K562 (cell line): ENCODE data around the gene PRSS27. TPM values are rescaled to one million over a fixed set of nuclear protein-coding genes. Genes with fewer than 3 reads are reported as not detected.

Source experiments
- ARHGAP35 ChIP-seq: fragments of 450-650 bp; IDR thresholded peaks from 2 replicates; pipeline ENCODE4 v1.6.1; 2018; ENCODE audit not compliant: partially characterized antibody
- ATF6 ChIP-seq: sonication (generic); formaldehyde crosslinking; IDR thresholded peaks from 2 replicates; pipeline ENCODE4 v1.4.0; 2020; ENCODE audit warnings: mild to moderate bottlenecking, missing genetic modification reagents
- BRD9 ChIP-seq: fragments of 450-650 bp; IDR thresholded peaks from 2 replicates; pipeline ENCODE4 v1.6.1; 2018; ENCODE audit warnings: low read depth; ENCODE audit not compliant: partially characterized antibody
- CXXC5 ChIP-seq: fragments of 250-450 bp; sonication (Bioruptor Pico); IDR thresholded peaks from 2 replicates; pipeline ENCODE4 v1.8.0; 2022; ENCODE audit warnings: inconsistent platforms, mild to moderate bottlenecking, moderate library complexity
- KAT2B ChIP-seq: IDR thresholded peaks from one replicate; pipeline ENCODE4 v1.6.1; 2012; ENCODE audit warnings: low read depth, mild to moderate bottlenecking, control low read depth, inconsistent platforms, low read length, moderate library complexity
- MTA3 ChIP-seq: fragments of 450-650 bp; formaldehyde crosslinking; IDR thresholded peaks from 2 replicates; pipeline ENCODE4 v1.6.1; 2017; ENCODE audit warnings: mild to moderate bottlenecking, borderline replicate concordance
- PPARD ChIP-seq: fragments of 250-450 bp; sonication (Bioruptor Pico); IDR thresholded peaks from 2 replicates; pipeline ENCODE4 v1.8.0; 2022; ENCODE audit warnings: inconsistent platforms, mild to moderate bottlenecking, moderate library complexity
- STAT6 ChIP-seq: sonication (generic); formaldehyde crosslinking; IDR thresholded peaks from 2 replicates; pipeline ENCODE4 v1.8.1; 2023; ENCODE audit warnings: mild to moderate bottlenecking, missing genetic modification reagents
- ZC3H11A ChIP-seq: IDR thresholded peaks from 2 replicates; pipeline ENCODE4 v1.6.1; 2012; ENCODE audit warnings: low read depth, low read length, improper control_type of control experiment
- polyA plus RNA-seq, 8 experiments: library from polyadenylated mRNA; depleted of rRNA in 4 of 8; stranded (reverse) in 5 of 8; unstranded in 3 of 8; fragments of >200 nt; fragmentation: Nextera tagmentation in 2 of 8; fragmentation: Illumina TruSeq in 1 of 8; extraction: Ambion mirVana in 2 of 8; extraction: Trizol in 1 of 8; gene quantifications; 2 replicates each; pipeline versions ENCODE4 v1.2.1 to v1.2.3, GENCODE V29; 2011 to 2014; ENCODE audit warnings: inconsistent platforms in 1 of 8, missing spikeins in 1 of 8
- total RNA-seq, 7 experiments: library from RNA; depleted of rRNA in 6 of 7; stranded (reverse); fragments of >200 nt in 6 of 7; fragmentation: Illumina TruSeq in 2 of 7; extraction: Trizol in 2 of 7; gene quantifications; 2 replicates each; pipeline versions ENCODE4 v1.2.1 to v1.2.3, GENCODE V29; 2011 to 2021; ENCODE audit warnings: low replicate concordance in 1 of 7
- TF ChIP-seq, protein P1 (sequence below): fragments of 250-450 bp; sonication (Bioruptor Pico); IDR thresholded peaks from 2 replicates; pipeline ENCODE4 v1.4.0; 2020; ENCODE audit warnings: mild to moderate bottlenecking, moderate library complexity
- TF ChIP-seq, protein P2 (sequence below): fragments of 450-650 bp; formaldehyde crosslinking; IDR thresholded peaks from 2 replicates; pipeline ENCODE4 v1.4.0; 2020; ENCODE audit warnings: mild to moderate bottlenecking, moderate library complexity
- TF ChIP-seq, protein P3 (sequence below): fragments of 200-400 bp; formaldehyde crosslinking; IDR thresholded peaks from 2 replicates; pipeline ENCODE4 v1.6.1; 2017; ENCODE audit warnings: mild to moderate bottlenecking, low read depth, low read length, moderate library complexity

The PRSS27 gene
- total and polyA plus RNA-seq, 9 of the 15 experiments (the other 6 are each of a cell fraction or from before 2014, with no cell fraction given): 0.09 to 0.20 (median 0.17) TPM; not detected in 5

DNA sequence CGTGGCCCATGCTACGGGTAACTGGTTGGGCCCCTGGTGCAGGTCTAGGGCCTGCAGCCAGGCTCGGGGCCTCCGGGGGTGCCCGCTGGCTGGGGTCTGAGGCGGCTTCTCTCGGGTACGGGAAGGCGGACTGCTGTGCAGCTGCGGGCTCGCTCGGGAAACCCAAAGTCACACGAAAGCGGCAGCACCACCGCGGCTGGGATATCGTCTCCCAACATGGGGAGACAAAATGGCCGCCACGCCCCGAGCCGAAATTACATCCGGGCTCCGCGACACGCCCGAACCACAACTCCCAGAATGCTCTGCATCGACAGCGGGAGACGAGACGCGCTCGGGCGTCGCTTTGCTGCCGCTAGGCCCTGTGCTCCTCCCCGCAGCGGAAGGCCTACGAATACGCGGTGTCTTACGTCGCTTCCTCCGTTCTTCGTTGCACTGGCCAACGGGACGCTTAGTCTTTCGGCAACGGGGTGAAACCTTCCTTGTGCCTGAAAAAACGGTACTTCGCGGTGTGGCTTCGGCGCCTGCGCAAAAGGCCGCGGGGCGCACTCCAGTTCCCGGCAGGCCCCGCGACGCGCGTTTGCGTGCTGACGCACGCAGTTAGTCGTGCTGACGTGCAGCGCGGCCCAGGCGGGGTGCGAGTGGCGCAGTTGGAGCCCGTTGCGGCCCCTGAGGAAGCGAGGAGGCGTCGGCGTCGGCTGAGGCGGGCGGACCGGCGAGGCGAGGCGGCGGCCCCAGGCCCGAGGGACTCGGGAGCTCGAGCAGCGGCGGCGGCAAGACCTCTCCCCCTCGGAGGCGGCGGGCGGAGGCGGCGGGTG is 32.2 kb upstream of the PRSS27 start, which contains the start of gene SRRM2 (continued):
- peak; percentile 51 for TF ChIP-seq MTA3
- TF ChIP-seq, protein P1, sequence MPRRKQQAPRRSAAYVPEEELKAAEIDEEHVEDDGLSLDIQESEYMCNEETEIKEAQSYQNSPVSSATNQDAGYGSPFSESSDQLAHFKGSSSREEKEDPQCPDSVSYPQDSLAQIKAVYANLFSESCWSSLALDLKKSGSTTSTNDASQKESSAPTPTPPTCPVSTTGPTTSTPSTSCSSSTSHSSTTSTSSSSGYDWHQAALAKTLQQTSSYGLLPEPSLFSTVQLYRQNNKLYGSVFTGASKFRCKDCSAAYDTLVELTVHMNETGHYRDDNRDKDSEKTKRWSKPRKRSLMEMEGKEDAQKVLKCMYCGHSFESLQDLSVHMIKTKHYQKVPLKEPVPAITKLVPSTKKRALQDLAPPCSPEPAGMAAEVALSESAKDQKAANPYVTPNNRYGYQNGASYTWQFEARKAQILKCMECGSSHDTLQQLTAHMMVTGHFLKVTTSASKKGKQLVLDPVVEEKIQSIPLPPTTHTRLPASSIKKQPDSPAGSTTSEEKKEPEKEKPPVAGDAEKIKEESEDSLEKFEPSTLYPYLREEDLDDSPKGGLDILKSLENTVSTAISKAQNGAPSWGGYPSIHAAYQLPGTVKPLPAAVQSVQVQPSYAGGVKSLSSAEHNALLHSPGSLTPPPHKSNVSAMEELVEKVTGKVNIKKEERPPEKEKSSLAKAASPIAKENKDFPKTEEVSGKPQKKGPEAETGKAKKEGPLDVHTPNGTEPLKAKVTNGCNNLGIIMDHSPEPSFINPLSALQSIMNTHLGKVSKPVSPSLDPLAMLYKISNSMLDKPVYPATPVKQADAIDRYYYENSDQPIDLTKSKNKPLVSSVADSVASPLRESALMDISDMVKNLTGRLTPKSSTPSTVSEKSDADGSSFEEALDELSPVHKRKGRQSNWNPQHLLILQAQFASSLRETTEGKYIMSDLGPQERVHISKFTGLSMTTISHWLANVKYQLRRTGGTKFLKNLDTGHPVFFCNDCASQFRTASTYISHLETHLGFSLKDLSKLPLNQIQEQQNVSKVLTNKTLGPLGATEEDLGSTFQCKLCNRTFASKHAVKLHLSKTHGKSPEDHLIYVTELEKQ (CRISPR knock-in tag): no peak; the same call in 1 of the 2 replicates
- TF ChIP-seq ATF6 (CRISPR knock-in tag): no peak
- no peak for TF ChIP-seq KAT2B
- TF ChIP-seq STAT6 (CRISPR knock-in tag): peak; percentile 92
- TF ChIP-seq ZC3H11A: 0 out of 2 replicates have a peak, but pooled peaks have one; percentile 74
- TF ChIP-seq, protein P2, sequence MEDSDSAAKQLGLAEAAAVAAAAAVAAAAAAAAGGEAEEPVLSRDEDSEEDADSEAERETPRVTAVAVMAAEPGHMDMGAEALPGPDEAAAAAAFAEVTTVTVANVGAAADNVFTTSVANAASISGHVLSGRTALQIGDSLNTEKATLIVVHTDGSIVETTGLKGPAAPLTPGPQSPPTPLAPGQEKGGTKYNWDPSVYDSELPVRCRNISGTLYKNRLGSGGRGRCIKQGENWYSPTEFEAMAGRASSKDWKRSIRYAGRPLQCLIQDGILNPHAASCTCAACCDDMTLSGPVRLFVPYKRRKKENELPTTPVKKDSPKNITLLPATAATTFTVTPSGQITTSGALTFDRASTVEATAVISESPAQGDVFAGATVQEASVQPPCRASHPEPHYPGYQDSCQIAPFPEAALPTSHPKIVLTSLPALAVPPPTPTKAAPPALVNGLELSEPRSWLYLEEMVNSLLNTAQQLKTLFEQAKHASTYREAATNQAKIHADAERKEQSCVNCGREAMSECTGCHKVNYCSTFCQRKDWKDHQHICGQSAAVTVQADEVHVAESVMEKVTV (CRISPR knock-in tag): no peak
- no peak for TF ChIP-seq BRD9
- no peak for TF ChIP-seq PPARD (CRISPR knock-in tag)
- TF ChIP-seq ARHGAP35: no peak
- peak; percentile 94 for TF ChIP-seq CXXC5
- TF ChIP-seq, protein P3, sequence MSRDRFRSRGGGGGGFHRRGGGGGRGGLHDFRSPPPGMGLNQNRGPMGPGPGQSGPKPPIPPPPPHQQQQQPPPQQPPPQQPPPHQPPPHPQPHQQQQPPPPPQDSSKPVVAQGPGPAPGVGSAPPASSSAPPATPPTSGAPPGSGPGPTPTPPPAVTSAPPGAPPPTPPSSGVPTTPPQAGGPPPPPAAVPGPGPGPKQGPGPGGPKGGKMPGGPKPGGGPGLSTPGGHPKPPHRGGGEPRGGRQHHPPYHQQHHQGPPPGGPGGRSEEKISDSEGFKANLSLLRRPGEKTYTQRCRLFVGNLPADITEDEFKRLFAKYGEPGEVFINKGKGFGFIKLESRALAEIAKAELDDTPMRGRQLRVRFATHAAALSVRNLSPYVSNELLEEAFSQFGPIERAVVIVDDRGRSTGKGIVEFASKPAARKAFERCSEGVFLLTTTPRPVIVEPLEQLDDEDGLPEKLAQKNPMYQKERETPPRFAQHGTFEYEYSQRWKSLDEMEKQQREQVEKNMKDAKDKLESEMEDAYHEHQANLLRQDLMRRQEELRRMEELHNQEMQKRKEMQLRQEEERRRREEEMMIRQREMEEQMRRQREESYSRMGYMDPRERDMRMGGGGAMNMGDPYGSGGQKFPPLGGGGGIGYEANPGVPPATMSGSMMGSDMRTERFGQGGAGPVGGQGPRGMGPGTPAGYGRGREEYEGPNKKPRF: no peak
